Stomach (tissue), 9 donors: ENCODE measurements around the gene FHIP2A. TPM values are rescaled to one million over a fixed set of nuclear protein-coding genes. Genes with fewer than 3 reads are reported as not detected.

Experiments used
- DNase-seq, 2 donors: peaks; one replicate each; pipeline versions ENCODE4 v3.0.0 to v3.0.0-alpha.2; 2013 to 2019
- H3K27ac ChIP-seq, 5 donors: fragments of 200-600 bp in 4 of 5; sonication (generic) in 4 of 5; one replicate each; pipeline ENCODE4 v1.5.1; 2013 to 2019; ENCODE audit warnings: mild to moderate bottlenecking in 1 of 5, moderate library complexity in 1 of 5
- H3K27me3 ChIP-seq, 3 donors: fragments of 200-600 bp; sonication (generic); one replicate each; pipeline ENCODE4 v1.5.1; 2017 to 2019; ENCODE audit warnings: mixed run types in 1 of 3
- H3K36me3 ChIP-seq, 4 donors: fragments of 200-600 bp; sonication (generic); 1 replicate in 3 of 4; 2 replicates in 1 of 4; pipeline ENCODE4 v1.5.1; 2016 to 2019
- H3K4me1 ChIP-seq, 4 donors: fragments of 200-600 bp; sonication (generic); one replicate each; pipeline ENCODE4 v1.5.1; 2016 to 2019
- H3K4me3 ChIP-seq, 4 donors: fragments of 200-600 bp; sonication (generic) in 3 of 4; one replicate each; pipeline ENCODE4 v1.5.1; 2016 to 2019; ENCODE audit warnings: mild to moderate bottlenecking in 1 of 4
- H3K9me3 ChIP-seq, 4 donors: fragments of 200-600 bp; sonication (generic); one replicate each; pipeline ENCODE4 v1.5.1; 2016 to 2019
- CTCF ChIP-seq, 7 experiments: fragments of 450-650 bp in 4 of 7; fragments of 200-600 bp in 3 of 7; sonication (generic) in 3 of 7; IDR thresholded peaks; one replicate each; pipeline ENCODE4 v1.5.1; 2016 to 2019; ENCODE audit warnings: antibody characterized with exemption in 7 of 7, control low read depth in 2 of 7, mild to moderate bottlenecking in 1 of 7
- EP300 ChIP-seq: sonication (generic); formaldehyde crosslinking; IDR thresholded peaks from one replicate; pipeline ENCODE4 v1.6.1; 2017; ENCODE audit warnings: antibody characterized with exemption
- POLR2A ChIP-seq, 4 donors: fragments of 450-650 bp; IDR thresholded peaks; one replicate each; pipeline ENCODE4 v1.6.1; 2016; ENCODE audit warnings: antibody characterized with exemption in 4 of 4, control low read depth in 2 of 4, mild to moderate bottlenecking in 1 of 4, moderate library complexity in 1 of 4
- POLR2AphosphoS5 ChIP-seq, 3 donors: sonication (generic); formaldehyde crosslinking; IDR thresholded peaks; one replicate each; pipeline ENCODE4 v1.6.1; 2016; ENCODE audit warnings: antibody characterized with exemption in 3 of 3
- WGBS, 5 donors: extraction: QIAGEN DNeasy Blood & Tissue Kit in 3 of 5; methylation state at CpG; one replicate each; pipeline versions ENCODE4 v1.1.5 to v1.1.7; 2013 to 2018; 5-methylcytosine and 5-hydroxymethylcytosine counted together
- intact Hi-C: fragments of 100-400 bp; cut with DNase I; formaldehyde crosslinking; loops from one replicate; pipeline ENCODE4 v1.15.1; 2023; ENCODE audit warnings: low total_unique reads
- polyA plus RNA-seq, 3 donors: library from polyadenylated mRNA; stranded (reverse); fragments of 200-250 nt; gene quantifications; one replicate each; pipeline ENCODE4 v1.2.3, GENCODE V29; 2013
- total RNA-seq, 5 donors: library from RNA; depleted of rRNA; stranded (reverse); fragments of >200 nt; gene quantifications; one replicate each; pipeline versions ENCODE4 v1.1.0 to v1.2.3, GENCODE V29; 2014 to 2016
- donor health status: healthy with polysubstance abuse.
- donor health status: Bipolar disorder and iron deficiency.
- donor health status: healthy.

FHIP2A gene
- total and polyA plus RNA-seq, 8 donors = 0.87 to 264 (median 10.5) TPM

- no peak overlapping the region for H3K4me3 ChIP-seq
- no peak overlapping the region for H3K27ac ChIP-seq
- 28 to 48% (median 40%) methylated on average over 2 of the region's 2 CpGs for WGBS, 5 donors
- TF ChIP-seq POLR2A (IDR thresholded peaks at IDR 0.05) (no peak), CTCF (IDR thresholded peaks at IDR 0.05) (no peak), POLR2AphosphoS5 (IDR thresholded peaks at IDR 0.05) (no peak), EP300 (no peak)
- DNase-seq = no peak
- H3K4me1 ChIP-seq = peaks cover 0 to 28% (median 5%) of the 10 kb centered on the region in 4 donors
- H3K36me3 ChIP-seq = peaks cover 31 to 98% (median 94%) of the 10 kb centered on the region in 4 donors
- H3K27me3 ChIP-seq = no peaks in the 10 kb centered on the region
- intact Hi-C loops = no loop called here
- no peaks in the 10 kb centered on the region for H3K9me3 ChIP-seq
These were observed 36.5 kb downstream of the FHIP2A start for GRCh38 chr10:114857922-114858629.

- 88 to 94% (median 90%) methylated on average over 7 of the region's 7 CpGs for WGBS, 5 donors
- peaks cover 37 to 100% (median 95%) of the 10 kb centered on the region in 4 donors for H3K36me3 ChIP-seq
- H3K4me1 ChIP-seq = peaks cover 0 to 28% (median 5%) of the 10 kb centered on the region in 4 donors
- H3K4me3 ChIP-seq = no peak overlapping the region
- DNase-seq = peak in 1 of 2 donors; percentile 7
- H3K9me3 ChIP-seq = no peaks in the 10 kb centered on the region
- intact Hi-C loops = no loop called here
- H3K27me3 ChIP-seq = no peaks in the 10 kb centered on the region
- TF ChIP-seq POLR2A (IDR thresholded peaks at IDR 0.05) (no peak), POLR2AphosphoS5 (IDR thresholded peaks at IDR 0.05) (no peak), CTCF (IDR thresholded peaks at IDR 0.05) (no peak), EP300 (no peak)
- H3K27ac ChIP-seq = no peak overlapping the region
These were observed 37.6 kb downstream of the FHIP2A start for GRCh38 chr10:114859222-114859621.

- no peak overlapping the region for H3K27ac ChIP-seq
- no peak for DNase-seq
- H3K27me3 ChIP-seq = no peaks in the 10 kb centered on the region
- H3K36me3 ChIP-seq = peaks cover 21 to 92% (median 85%) of the 10 kb centered on the region in 4 donors
- WGBS, 5 donors = 83 to 86% (median 84%) methylated on average over 4 of the region's 4 CpGs
- no peaks in the 10 kb centered on the region for H3K9me3 ChIP-seq
- peaks cover 0 to 11% (median 4%) of the 10 kb centered on the region in 4 donors for H3K4me1 ChIP-seq
- no peak overlapping the region for H3K4me3 ChIP-seq
- no peak for TF ChIP-seq POLR2A (IDR thresholded peaks at IDR 0.05)
- TF ChIP-seq EP300 = no peak
- no peak for TF ChIP-seq CTCF (IDR thresholded peaks at IDR 0.05)
- TF ChIP-seq POLR2AphosphoS5 (IDR thresholded peaks at IDR 0.05) = no peak
- intact Hi-C loops = no loop called here
These were observed 40.9 kb downstream of the FHIP2A start for GRCh38 chr10:114862456-114862855.

- intact Hi-C loops = no loop called here
- no peak for DNase-seq
- H3K4me3 ChIP-seq = no peak overlapping the region
- no peaks in the 10 kb centered on the region for H3K4me1 ChIP-seq
- whole genome bisulfite sequencing, 5 donors = 91 to 96% (median 95%) methylated on average over 2 of the region's 2 CpGs
- no peaks in the 10 kb centered on the region for H3K9me3 ChIP-seq
- TF ChIP-seq EP300 = no peak
- no peak for TF ChIP-seq POLR2AphosphoS5 (IDR thresholded peaks at IDR 0.05)
- TF ChIP-seq POLR2A (IDR thresholded peaks at IDR 0.05) = no peak
- TF ChIP-seq CTCF (IDR thresholded peaks at IDR 0.05) = no peak
- no peak overlapping the region for H3K27ac ChIP-seq
- H3K36me3 ChIP-seq = peaks cover 11 to 43% (median 40%) of the 10 kb centered on the region in 4 donors
- no peaks in the 10 kb centered on the region for H3K27me3 ChIP-seq
These were observed 45.8 kb downstream of the FHIP2A start for GRCh38 chr10:114867365-114867764.
